H1 (cell line): ENCODE measurements around the gene RAD51B. TPM values are rescaled to one million over a fixed set of nuclear protein-coding genes. Genes with fewer than 3 reads are reported as not detected.

Experiments
- CTCF ChIA-PET: fragments of 300-600 bp; sonication (Branson Sonifier 250); formaldehyde crosslinking; loops from one replicate; lab custom pipeline; 2021; ENCODE audit not compliant: partially characterized antibody; lab: Charles Lee
- POLR2A ChIA-PET: fragments of 300-600 bp; sonication (Branson Sonifier 250); formaldehyde crosslinking; loops from one replicate; lab custom pipeline; 2021; ENCODE audit warnings: inconsistent platforms; ENCODE audit not compliant: partially characterized antibody; lab: Charles Lee
- DNase-seq, 2 experiments: peaks; one replicate each; pipeline versions ENCODE4 v3.0.0 to v3.0.0-alpha.2; 2010 to 2022; ENCODE audit warnings: low spot score in 2 of 2, low read depth in 1 of 2, mixed read lengths in 1 of 2
- FAIRE-seq: peaks from 2 replicates; lab custom pipeline; 2011; peaks lifted over from hg19 to GRCh38; lab: Jason Lieb, UNC
- H2AFZ ChIP-seq: 2 replicates; pipeline ENCODE4 v1.8.1; 2012; ENCODE audit warnings: low read length, inconsistent platforms
- H2AK5ac ChIP-seq: 2 replicates; pipeline ENCODE4 v1.6.1; 2013; ENCODE audit warnings: low read depth, low read length
- H2BK120ac ChIP-seq: replicated peaks from 2 replicates; pipeline ENCODE3; 2013; ENCODE audit warnings: low read depth, low read length, inconsistent platforms
- H2BK12ac ChIP-seq: 2 replicates; pipeline ENCODE4 v1.6.1; 2013; ENCODE audit warnings: low read depth, low read length
- H2BK15ac ChIP-seq: 2 replicates; pipeline ENCODE4 v1.6.1; 2013; ENCODE audit warnings: low read length
- H2BK20ac ChIP-seq: 2 replicates; pipeline ENCODE4 v1.6.1; 2013; ENCODE audit warnings: low read length
- H2BK5ac ChIP-seq: 2 replicates; pipeline ENCODE4 v1.6.1; 2013; ENCODE audit warnings: low read depth, low read length
- H3K14ac ChIP-seq: 2 replicates; pipeline ENCODE4 v1.6.1; 2013; ENCODE audit warnings: inconsistent platforms; ENCODE audit not compliant: insufficient read length
- H3K18ac ChIP-seq: 2 replicates; pipeline ENCODE4 v1.6.1; 2013; ENCODE audit warnings: low read length; ENCODE audit errors: extremely low read depth
- H3K23ac ChIP-seq: 2 replicates; pipeline ENCODE4 v1.6.1; 2013; ENCODE audit warnings: inconsistent platforms; ENCODE audit not compliant: insufficient read length
- H3K23me2 ChIP-seq: 2 replicates; pipeline ENCODE4 v1.6.1; 2013; ENCODE audit warnings: low read depth, low read length
- H3K27ac ChIP-seq: 2 replicates; pipeline ENCODE4 v1.6.1; 2011; ENCODE audit warnings: low read depth, low read length, inconsistent platforms
- H3K27me3 ChIP-seq, 4 experiments: replicated peaks in 1 of 4; 1 replicate in 1 of 4; 2 replicates in 3 of 4; pipeline versions ENCODE4 v1.6.1 to v1.8.1; 2011 to 2013; ENCODE audit warnings: low read length in 3 of 4, mild to moderate bottlenecking in 3 of 4, inconsistent platforms in 2 of 4, mixed read lengths in 2 of 4, moderate library complexity in 1 of 4; ENCODE audit not compliant: control insufficient read depth in 3 of 4, insufficient read depth in 3 of 4; ENCODE audit errors: extremely low read depth in 1 of 4
- H3K36me3 ChIP-seq, 4 experiments: 2 replicates each; pipeline versions ENCODE4 v1.6.1 to v1.8.1; 2011 to 2013; ENCODE audit warnings: mild to moderate bottlenecking in 4 of 4, low read length in 3 of 4, moderate library complexity in 2 of 4, control low read depth in 1 of 4, inconsistent platforms in 1 of 4; ENCODE audit not compliant: insufficient read depth in 4 of 4, control insufficient read depth in 2 of 4
- H3K4ac ChIP-seq: replicated peaks from 2 replicates; pipeline ENCODE3; 2013; ENCODE audit warnings: low read length, low read depth, mixed read lengths, inconsistent platforms; ENCODE audit not compliant: insufficient read length
- H3K4me1 ChIP-seq, 4 experiments: replicated peaks in 1 of 4; 1 replicate in 1 of 4; 2 replicates in 3 of 4; pipeline versions ENCODE4 v1.6.1 to v1.8.1; 2011 to 2013; ENCODE audit warnings: low read length in 3 of 4, inconsistent platforms in 2 of 4, mixed read lengths in 1 of 4; ENCODE audit not compliant: insufficient read depth in 4 of 4, control insufficient read depth in 3 of 4
- H3K4me2 ChIP-seq, 2 experiments: 2 replicates each; pipeline versions ENCODE4 v1.6.1 to v1.8.1; 2011 to 2013; ENCODE audit warnings: low read depth in 2 of 2, low read length in 2 of 2, control low read depth in 1 of 2, inconsistent platforms in 1 of 2, mild to moderate bottlenecking in 1 of 2; ENCODE audit not compliant: insufficient read depth in 1 of 2
- H3K4me3 ChIP-seq, 4 experiments: fragments of 200-600, 300-600 bp in 1 of 4; sonication (generic), shearing (Covaris generic), sonication (Bioruptor Twin) in 1 of 4; 2 replicates each; pipeline versions ENCODE4 v1.5.1 to v1.8.1; 2011 to 2016; ENCODE audit warnings: low read length in 4 of 4, low read depth in 3 of 4, control low read depth in 2 of 4, inconsistent platforms in 2 of 4, mild to moderate bottlenecking in 2 of 4, mixed read lengths in 1 of 4, moderate library complexity in 1 of 4; ENCODE audit not compliant: insufficient read depth in 2 of 4; ENCODE audit errors: extremely low read depth in 1 of 4
- H3K56ac ChIP-seq: replicated peaks from 2 replicates; pipeline ENCODE3; 2013; ENCODE audit warnings: low read depth, mild to moderate bottlenecking, mixed read lengths, low read length, inconsistent platforms; ENCODE audit not compliant: insufficient read length
- H3K79me1 ChIP-seq: 2 replicates; pipeline ENCODE4 v1.6.1; 2013; ENCODE audit warnings: low read depth, low read length, control low read depth
- H3K79me2 ChIP-seq, 2 experiments: 2 replicates each; pipeline versions ENCODE4 v1.6.1 to v1.8.1; 2012 to 2013; ENCODE audit warnings: low read length in 2 of 2, mild to moderate bottlenecking in 2 of 2, inconsistent platforms in 1 of 2; ENCODE audit not compliant: insufficient read depth in 2 of 2, control insufficient read depth in 1 of 2
- H3K9ac ChIP-seq, 4 experiments: replicated peaks in 1 of 4; 1 replicate in 1 of 4; 2 replicates in 3 of 4; pipeline versions ENCODE4 v1.6.1 to v1.8.1; 2011 to 2013; ENCODE audit warnings: low read depth in 3 of 4, low read length in 3 of 4, control low read depth in 2 of 4, mild to moderate bottlenecking in 2 of 4, moderate library complexity in 2 of 4, inconsistent platforms in 1 of 4; ENCODE audit errors: extremely low read depth in 1 of 4
- H3K9me3 ChIP-seq, 2 experiments: 2 replicates each; pipeline versions ENCODE4 v1.6.1 to v1.8.1; 2012 to 2013; ENCODE audit warnings: mild to moderate bottlenecking in 2 of 2, moderate library complexity in 2 of 2, control low read depth in 1 of 2, inconsistent platforms in 1 of 2, low read depth in 1 of 2, low read length in 1 of 2, mixed read lengths in 1 of 2; ENCODE audit not compliant: insufficient read depth in 2 of 2
- H4K20me1 ChIP-seq, 2 experiments: replicated peaks in 1 of 2; 2 replicates each; pipeline versions ENCODE3 to v1.8.1; 2011 to 2013; ENCODE audit warnings: inconsistent platforms in 2 of 2, low read length in 2 of 2, mild to moderate bottlenecking in 1 of 2; ENCODE audit not compliant: insufficient read depth in 2 of 2, control insufficient read depth in 1 of 2
- H4K5ac ChIP-seq: 2 replicates; pipeline ENCODE4 v1.6.1; 2013; ENCODE audit warnings: low read length, low read depth, mixed read lengths, inconsistent platforms; ENCODE audit not compliant: insufficient read length
- H4K8ac ChIP-seq: 2 replicates; pipeline ENCODE4 v1.8.0; 2013; ENCODE audit warnings: mild to moderate bottlenecking, moderate library complexity, low read length, inconsistent platforms; ENCODE audit not compliant: insufficient read depth; ENCODE audit errors: extremely low read depth
- H4K91ac ChIP-seq: replicated peaks from 2 replicates; pipeline ENCODE3; 2013; ENCODE audit warnings: low read length, mixed read lengths, inconsistent platforms; ENCODE audit not compliant: insufficient read length
- CEBPB ChIP-seq: IDR thresholded peaks from 2 replicates; pipeline ENCODE4 v1.6.1; 2012; ENCODE audit warnings: low read depth, low read length
- EGR1 ChIP-seq: IDR thresholded peaks from 2 replicates; pipeline ENCODE4 v1.6.1; 2011; ENCODE audit warnings: low read depth, low read length, borderline replicate concordance
- FOSL1 ChIP-seq: IDR thresholded peaks from 2 replicates; pipeline ENCODE4 v1.6.1; 2011; ENCODE audit warnings: mild to moderate bottlenecking, low read depth, low read length, moderate library complexity; ENCODE audit not compliant: insufficient read depth
- KDM5A ChIP-seq: fragments of 200-600 bp; IDR thresholded peaks from 2 replicates; pipeline ENCODE4 v1.7.1; 2012; ENCODE audit warnings: mild to moderate bottlenecking, low read length, inconsistent platforms, mixed read lengths
- PHF8 ChIP-seq: fragments of 200-600 bp; sonication (generic); conservative IDR thresholded peaks from 2 replicates; pipeline ENCODE4 v1.7.1; 2012; ENCODE audit warnings: low read depth, mild to moderate bottlenecking, inconsistent platforms, low read length, moderate library complexity
- SP4 ChIP-seq: IDR thresholded peaks from 2 replicates; pipeline ENCODE4 v1.6.1; 2012; ENCODE audit warnings: low read length, inconsistent platforms
- YY1 ChIP-seq: IDR thresholded peaks from 2 replicates; pipeline ENCODE4 v1.6.1; 2011; ENCODE audit warnings: low read depth, mild to moderate bottlenecking, low read length
- WGBS, 2 experiments: shearing (Covaris generic) in 1 of 2; methylation state at CpG; one replicate each; pipeline versions ENCODE4 v1.1.6 to v1.1.7; 2013 to 2015; ENCODE audit warnings: low lambda C conversion rate in 2 of 2, mixed read lengths in 2 of 2, inconsistent platforms in 1 of 2, low coverage in 1 of 2, missing lambda C conversion rate in 1 of 2; ENCODE audit not compliant: insufficient replicate concordance in 2 of 2, insufficient coverage in 1 of 2, insufficient read length in 1 of 2; ENCODE audit errors: extremely low coverage in 1 of 2, missing lambda C conversion rate in 1 of 2; 5-methylcytosine and 5-hydroxymethylcytosine counted together
- polyA plus RNA-seq, 7 experiments: library from polyadenylated mRNA; depleted of rRNA in 3 of 7; stranded (reverse) in 5 of 7; unstranded in 2 of 7; fragments of >200 nt in 5 of 7; fragments of 200-250 nt in 2 of 7; gene quantifications; 1 replicate in 5 of 7; 2 replicates in 1 of 7; 4 replicates in 1 of 7; pipeline versions ENCODE4 v1.2.1 to v1.2.3, GENCODE V29; 2011 to 2013; ENCODE audit warnings: missing spikeins in 2 of 7, mixed read lengths in 2 of 7
- total RNA-seq: library from RNA; stranded (reverse); fragmentation: NEBNext Ultra II Directional; extraction: Animal tissue kit (Norgen Biotek cat#: 25700); gene quantifications from 2 replicates; pipeline ENCODE4 v1.2.1, GENCODE V29; 2021

The RAD51B gene
- total and polyA plus RNA-seq, 2 of the 8 experiments (the other 6 are each of a cell fraction or from before 2014, with no cell fraction given): 3.9 to 14.9 TPM

- no peak overlapping the region for H2AFZ ChIP-seq
- CTCF ChIA-PET: interaction anchor here (1.5 kb wide), 1 partner anchor 59 kb away, joined by 3 read pairs; no protein-coding TSS in a partner anchor
These were observed 647.0 kb downstream of the RAD51B start for GRCh38 chr14:68466491-68466977.

More at GRCh38 chr14:68466491-68466977, 647.0 kb downstream of the RAD51B start:
- Histone ChIP-seq H3K23ac (no peak overlapping the region), H3K79me1 (no peaks in the 10 kb centered on the region), H4K8ac (no peak overlapping the region), H2BK5ac (no peak overlapping the region), H3K36me3 (no peaks in the 10 kb centered on the region), H3K79me2 (no peaks in the 10 kb centered on the region), H3K9ac (no peak overlapping the region), H3K27me3 (no peaks in the 10 kb centered on the region), H3K23me2 (no peaks in the 10 kb centered on the region), H2BK20ac (no peak overlapping the region), H2BK15ac (no peak overlapping the region), H4K91ac (peak overlapping the region; percentile 22), H3K18ac (no peak overlapping the region), H3K4me1 (peaks cover 10 to 22% (median 15%) of the 10 kb centered on the region in 4 experiments), H3K14ac (no peak overlapping the region), H4K5ac (no peak overlapping the region), H2BK12ac (no peak overlapping the region), H3K56ac (no peak overlapping the region), H2BK120ac (no peak overlapping the region), H3K4ac (no peak overlapping the region), H3K4me2 (no peak overlapping the region), H3K27ac (no peak overlapping the region), H3K4me3 (no peak overlapping the region), H2AK5ac (no peak overlapping the region), H4K20me1 (no peaks in the 10 kb centered on the region), H3K9me3 (no peaks in the 10 kb centered on the region)
- FAIRE-seq (no peak), DNase-seq (no peak)
- 95% methylated on average over 3 of the region's 3 CpGs; no CpG with 5 or more reads in 1 of the 2 experiments for WGBS, 2 experiments
- POLR2A ChIA-PET: no interaction called here
- TF ChIP-seq FOSL1 (no peak), SP4 (no peak), EGR1 (no peak), YY1 (no peak), KDM5A (no peak), PHF8 (no peak), CEBPB (no peak)
